Osteoblast (primary cell): ENCODE data around the gene UGT1A1. TPM values are rescaled to one million over a fixed set of nuclear protein-coding genes. Genes with fewer than 3 reads are reported as not detected.

Experiments
- DNase-seq: peaks from one replicate; pipeline ENCODE4 v3.0.0; 2011; ENCODE audit warnings: low spot score, mixed read lengths; ENCODE audit not compliant: insufficient read length; ENCODE audit errors: missing footprints
- H2AFZ ChIP-seq: 2 replicates; pipeline ENCODE4 v1.6.0; 2011; ENCODE audit warnings: mild to moderate bottlenecking, low read length
- H3K27ac ChIP-seq: 2 replicates; pipeline ENCODE4 v1.5.1; 2011; ENCODE audit warnings: mild to moderate bottlenecking, low read depth, low read length, moderate library complexity
- H3K27me3 ChIP-seq: 2 replicates; pipeline ENCODE4 v1.6.0; 2012; ENCODE audit warnings: mild to moderate bottlenecking, control low read depth, inconsistent platforms, low read length, moderate library complexity; ENCODE audit not compliant: insufficient read depth
- H3K36me3 ChIP-seq: 2 replicates; pipeline ENCODE4 v1.5.1; 2011; ENCODE audit warnings: mild to moderate bottlenecking, low read length, control low read depth, moderate library complexity; ENCODE audit not compliant: insufficient read depth
- H3K4me1 ChIP-seq: 2 replicates; pipeline ENCODE4 v1.5.1; 2011; ENCODE audit warnings: mild to moderate bottlenecking, low read length, control low read depth, moderate library complexity; ENCODE audit not compliant: insufficient read depth
- H3K4me2 ChIP-seq: 2 replicates; pipeline ENCODE4 v1.6.0; 2011; ENCODE audit warnings: mild to moderate bottlenecking, low read length; ENCODE audit not compliant: insufficient read depth
- H3K4me3 ChIP-seq: fragments of 200-600 bp; sonication (generic); 3 replicates; pipeline ENCODE4 v1.5.1; 2012; ENCODE audit warnings: mild to moderate bottlenecking, low read length, inconsistent platforms; ENCODE audit not compliant: insufficient read depth
- H3K79me2 ChIP-seq: 2 replicates; pipeline ENCODE4 v1.6.0; 2012; ENCODE audit warnings: mild to moderate bottlenecking, low read length, control low read depth, inconsistent platforms; ENCODE audit not compliant: insufficient read depth
- H3K9me3 ChIP-seq: 2 replicates; pipeline ENCODE4 v1.5.1; 2011; ENCODE audit warnings: low read depth, low read length, control low read depth
- H4K20me1 ChIP-seq: 2 replicates; pipeline ENCODE4 v1.6.0; 2012; ENCODE audit warnings: mild to moderate bottlenecking, low read length, control low read depth; ENCODE audit not compliant: insufficient read depth
- total RNA-seq: library from RNA; depleted of rRNA; stranded (reverse); fragments of >200 nt; gene quantifications from 2 replicates; pipeline ENCODE4 v1.2.3, GENCODE V29; 2012
- TF ChIP-seq, protein P1 (sequence below): IDR thresholded peaks from 2 replicates; pipeline ENCODE4 v1.5.1; 2011; ENCODE audit warnings: mild to moderate bottlenecking, low read depth, low read length, moderate library complexity; ENCODE audit errors: extremely low read depth

The UGT1A1 gene
- total RNA-seq, 1 donor: not detected

DNA sequence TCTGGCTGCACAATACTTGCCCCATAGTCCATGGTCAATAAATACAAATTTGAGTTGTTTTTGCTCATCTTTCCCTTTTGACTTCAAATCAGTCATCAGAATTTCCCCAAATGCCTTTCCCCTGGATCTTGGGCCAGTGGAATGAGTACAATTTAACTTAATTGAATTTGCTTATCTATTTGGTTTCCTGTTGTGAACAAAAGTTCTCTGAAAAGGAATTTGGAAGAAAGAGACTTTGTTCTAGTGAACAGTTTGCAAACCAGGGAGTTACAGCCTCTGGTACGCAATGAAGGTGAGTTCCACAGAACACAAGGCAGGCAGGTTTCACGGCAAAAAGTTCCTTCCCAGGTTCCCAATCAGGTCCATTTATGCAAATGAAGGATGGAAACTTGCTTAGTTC lies 1.2 kb upstream of the UGT1A1 start:
- H2AFZ ChIP-seq: no peak overlapping the region
- TF ChIP-seq, protein P1, sequence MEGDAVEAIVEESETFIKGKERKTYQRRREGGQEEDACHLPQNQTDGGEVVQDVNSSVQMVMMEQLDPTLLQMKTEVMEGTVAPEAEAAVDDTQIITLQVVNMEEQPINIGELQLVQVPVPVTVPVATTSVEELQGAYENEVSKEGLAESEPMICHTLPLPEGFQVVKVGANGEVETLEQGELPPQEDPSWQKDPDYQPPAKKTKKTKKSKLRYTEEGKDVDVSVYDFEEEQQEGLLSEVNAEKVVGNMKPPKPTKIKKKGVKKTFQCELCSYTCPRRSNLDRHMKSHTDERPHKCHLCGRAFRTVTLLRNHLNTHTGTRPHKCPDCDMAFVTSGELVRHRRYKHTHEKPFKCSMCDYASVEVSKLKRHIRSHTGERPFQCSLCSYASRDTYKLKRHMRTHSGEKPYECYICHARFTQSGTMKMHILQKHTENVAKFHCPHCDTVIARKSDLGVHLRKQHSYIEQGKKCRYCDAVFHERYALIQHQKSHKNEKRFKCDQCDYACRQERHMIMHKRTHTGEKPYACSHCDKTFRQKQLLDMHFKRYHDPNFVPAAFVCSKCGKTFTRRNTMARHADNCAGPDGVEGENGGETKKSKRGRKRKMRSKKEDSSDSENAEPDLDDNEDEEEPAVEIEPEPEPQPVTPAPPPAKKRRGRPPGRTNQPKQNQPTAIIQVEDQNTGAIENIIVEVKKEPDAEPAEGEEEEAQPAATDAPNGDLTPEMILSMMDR: no peak
- DNase-seq: no peak
- peaks cover 18% of the 10 kb centered on the region for H3K4me1 ChIP-seq
- H3K9me3 ChIP-seq: no peaks in the 10 kb centered on the region
- H4K20me1 ChIP-seq: no peaks in the 10 kb centered on the region
- no peaks in the 10 kb centered on the region for H3K27me3 ChIP-seq
- no peak overlapping the region for H3K27ac ChIP-seq
- H3K36me3 ChIP-seq: no peaks in the 10 kb centered on the region
- H3K4me2 ChIP-seq: no peak overlapping the region
- H3K4me3 ChIP-seq: no peak overlapping the region
- no peaks in the 10 kb centered on the region for H3K79me2 ChIP-seq

DNA sequence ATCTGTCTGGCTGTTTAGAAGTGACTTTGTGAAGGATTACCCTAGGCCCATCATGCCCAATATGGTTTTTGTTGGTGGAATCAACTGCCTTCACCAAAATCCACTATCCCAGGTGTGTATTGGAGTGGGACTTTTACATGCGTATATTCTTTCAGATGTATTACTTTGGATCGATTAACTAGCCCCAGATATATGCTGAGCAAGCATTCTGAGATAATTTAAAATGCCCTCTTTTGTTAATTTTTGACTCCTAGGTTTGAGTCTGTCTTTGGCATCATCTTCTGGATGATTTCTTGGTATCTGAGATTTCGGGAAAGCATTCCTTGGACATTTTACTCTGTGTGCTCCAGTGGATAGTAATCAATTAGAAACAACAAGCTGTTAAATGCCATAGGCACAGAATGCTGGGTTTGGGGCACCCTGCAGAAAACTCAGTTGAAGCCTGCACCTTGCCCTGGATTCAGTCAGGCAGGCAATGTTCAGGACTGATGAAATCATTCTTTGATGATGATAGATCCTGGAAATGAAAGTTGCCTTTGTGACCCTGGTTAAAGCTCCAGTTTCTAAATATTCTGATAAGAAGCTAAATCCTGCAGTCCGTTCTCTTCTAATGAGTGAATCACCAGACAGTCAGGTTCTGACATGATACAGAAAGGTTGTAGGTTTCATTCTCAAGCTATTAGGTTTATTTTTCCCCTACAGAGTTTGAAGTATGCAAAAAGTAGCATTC lies 1.1 kb downstream of the UGT1A1 start:
- Histone ChIP-seq H3K36me3 (no peaks in the 10 kb centered on the region), H2AFZ (no peak overlapping the region), H3K9me3 (no peaks in the 10 kb centered on the region), H3K27ac (no peak overlapping the region), H3K4me1 (peaks cover 28% of the 10 kb centered on the region), H4K20me1 (no peaks in the 10 kb centered on the region), H3K4me3 (no peak overlapping the region), H3K79me2 (no peaks in the 10 kb centered on the region), H3K4me2 (peak overlapping the region; percentile 26), H3K27me3 (no peaks in the 10 kb centered on the region)
- no peak for DNase-seq
- TF ChIP-seq, protein P1: no peak

DNA sequence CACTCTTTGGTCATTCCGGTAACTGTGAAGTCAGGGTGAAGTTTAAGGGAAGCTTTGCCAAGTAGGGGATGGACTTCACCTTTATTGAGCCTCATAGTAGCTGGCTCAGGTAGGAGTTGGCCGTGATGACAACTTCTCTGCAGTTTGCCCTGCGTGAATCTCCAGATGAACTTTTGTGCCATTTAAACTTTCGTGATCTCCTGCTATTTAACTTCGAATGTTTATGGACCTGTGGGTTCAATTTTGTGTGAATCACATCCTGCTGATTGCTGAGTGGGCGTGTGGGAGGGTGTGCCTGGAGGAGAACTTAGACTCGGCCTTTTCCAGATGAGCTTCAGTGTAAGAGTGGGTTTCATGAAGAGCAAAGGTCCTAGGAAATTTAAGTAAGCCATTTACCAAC lies 4.2 kb downstream of the UGT1A1 start:
- Histone ChIP-seq H3K27ac (peak overlapping the region; percentile 51), H2AFZ (peak overlapping the region; percentile 25), H3K9me3 (no peaks in the 10 kb centered on the region), H3K36me3 (no peaks in the 10 kb centered on the region), H3K4me1 (peaks cover 23% of the 10 kb centered on the region), H3K4me3 (no peak overlapping the region), H3K4me2 (peak overlapping the region; percentile 42), H3K27me3 (no peaks in the 10 kb centered on the region), H4K20me1 (no peaks in the 10 kb centered on the region), H3K79me2 (no peaks in the 10 kb centered on the region)
- DNase-seq: peak; percentile 92
- TF ChIP-seq, protein P1: no peak

DNA sequence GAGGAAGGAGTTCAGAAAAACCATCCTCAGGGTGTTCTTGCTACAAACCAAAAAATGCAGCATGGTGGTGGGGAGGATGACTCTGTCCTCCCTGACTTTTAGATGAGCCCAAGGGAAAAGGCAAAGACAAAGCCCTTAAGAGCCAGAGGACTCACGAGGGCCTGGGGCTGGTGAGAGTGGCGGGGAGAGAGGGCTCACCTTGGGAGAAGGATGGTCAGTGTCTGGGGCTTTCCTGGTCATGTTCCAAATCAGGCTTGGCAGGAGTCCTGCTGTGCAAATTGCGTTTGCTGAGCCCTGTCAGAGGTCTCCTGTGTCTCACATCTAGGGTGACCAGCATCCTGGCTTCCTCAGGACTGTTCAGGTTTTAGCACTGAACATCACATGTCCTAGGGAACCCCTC lies 4.7 kb downstream of the UGT1A1 start:
- no peak overlapping the region for H3K4me3 ChIP-seq
- H2AFZ ChIP-seq: no peak overlapping the region
- H3K4me1 ChIP-seq: peaks cover 23% of the 10 kb centered on the region
- TF ChIP-seq, protein P1: no peak
- no peaks in the 10 kb centered on the region for H3K27me3 ChIP-seq
- H4K20me1 ChIP-seq: no peaks in the 10 kb centered on the region
- DNase-seq: no peak
- H3K9me3 ChIP-seq: no peaks in the 10 kb centered on the region
- H3K27ac ChIP-seq: peak overlapping the region; percentile 51
- no peaks in the 10 kb centered on the region for H3K79me2 ChIP-seq
- H3K36me3 ChIP-seq: no peaks in the 10 kb centered on the region
- peak overlapping the region; percentile 42 for H3K4me2 ChIP-seq
